GM21390 (cell line): ENCODE measurements around the gene XKR7.
A peak's percentile ranks its signal among the peaks of the same experiment; 100 is the strongest.
"Not testable (repeated sequence)": the region's sequence is repeated elsewhere in the genome, so short reads cannot be mapped to it uniquely, and the experiment has no call there.

ENCODE experiments used
- ATAC-seq: cut with Tn5 transposase; IDR thresholded peaks from one replicate; pipeline ENCODE4 v1.9.1; 2021; ENCODE audit not compliant: unreplicated experiment

XKR7 gene, protein sequence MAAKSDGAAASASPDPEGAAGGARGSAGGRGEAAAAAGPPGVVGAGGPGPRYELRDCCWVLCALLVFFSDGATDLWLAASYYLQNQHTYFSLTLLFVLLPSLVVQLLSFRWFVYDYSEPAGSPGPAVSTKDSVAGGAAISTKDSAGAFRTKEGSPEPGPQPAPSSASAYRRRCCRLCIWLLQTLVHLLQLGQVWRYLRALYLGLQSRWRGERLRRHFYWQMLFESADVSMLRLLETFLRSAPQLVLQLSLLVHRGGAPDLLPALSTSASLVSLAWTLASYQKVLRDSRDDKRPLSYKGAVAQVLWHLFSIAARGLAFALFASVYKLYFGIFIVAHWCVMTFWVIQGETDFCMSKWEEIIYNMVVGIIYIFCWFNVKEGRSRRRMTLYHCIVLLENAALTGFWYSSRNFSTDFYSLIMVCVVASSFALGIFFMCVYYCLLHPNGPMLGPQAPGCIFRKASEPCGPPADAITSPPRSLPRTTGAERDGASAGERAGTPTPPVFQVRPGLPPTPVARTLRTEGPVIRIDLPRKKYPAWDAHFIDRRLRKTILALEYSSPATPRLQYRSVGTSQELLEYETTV

GRCh38 chr20:31967830-31968249 lies at the start of gene XKR7:
Gene XKR7 (plus strand): TSS chr20:31968151. CDS start chr20:31968176, 25 bp downstream.
- ATAC-seq, result no peak

DNA sequence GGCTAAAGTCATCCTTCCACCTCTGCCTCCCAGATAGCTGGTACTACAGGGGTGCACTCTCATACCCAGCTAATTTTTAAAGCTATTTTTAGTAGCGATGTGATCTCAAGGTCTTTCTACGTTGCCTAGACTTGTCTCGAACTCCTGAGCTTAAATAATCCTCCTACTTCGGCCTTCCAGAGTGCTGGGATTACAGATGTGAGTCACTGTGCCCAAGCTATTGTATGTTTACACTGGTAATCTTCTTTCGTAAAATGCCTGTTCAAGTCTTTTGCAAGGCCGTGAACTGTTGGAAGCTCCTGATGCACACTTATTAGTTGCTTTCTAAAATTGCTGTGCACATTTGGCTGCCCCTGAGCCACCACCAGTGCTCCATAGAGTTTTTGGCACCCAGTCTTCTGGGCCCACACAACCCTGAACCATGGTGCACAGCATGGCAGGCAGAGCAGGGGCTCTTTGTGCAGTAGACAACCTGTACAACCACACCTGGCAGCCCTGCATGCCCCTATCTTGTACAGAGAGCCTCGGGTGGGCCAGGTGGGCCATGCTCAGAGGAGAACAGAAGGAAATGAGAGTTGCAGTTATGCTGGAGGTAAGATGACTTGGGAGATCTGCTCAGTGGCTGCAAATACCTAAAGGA lies 49.4 kb upstream of the XKR7 start:
- ATAC-seq, result no peak

DNA sequence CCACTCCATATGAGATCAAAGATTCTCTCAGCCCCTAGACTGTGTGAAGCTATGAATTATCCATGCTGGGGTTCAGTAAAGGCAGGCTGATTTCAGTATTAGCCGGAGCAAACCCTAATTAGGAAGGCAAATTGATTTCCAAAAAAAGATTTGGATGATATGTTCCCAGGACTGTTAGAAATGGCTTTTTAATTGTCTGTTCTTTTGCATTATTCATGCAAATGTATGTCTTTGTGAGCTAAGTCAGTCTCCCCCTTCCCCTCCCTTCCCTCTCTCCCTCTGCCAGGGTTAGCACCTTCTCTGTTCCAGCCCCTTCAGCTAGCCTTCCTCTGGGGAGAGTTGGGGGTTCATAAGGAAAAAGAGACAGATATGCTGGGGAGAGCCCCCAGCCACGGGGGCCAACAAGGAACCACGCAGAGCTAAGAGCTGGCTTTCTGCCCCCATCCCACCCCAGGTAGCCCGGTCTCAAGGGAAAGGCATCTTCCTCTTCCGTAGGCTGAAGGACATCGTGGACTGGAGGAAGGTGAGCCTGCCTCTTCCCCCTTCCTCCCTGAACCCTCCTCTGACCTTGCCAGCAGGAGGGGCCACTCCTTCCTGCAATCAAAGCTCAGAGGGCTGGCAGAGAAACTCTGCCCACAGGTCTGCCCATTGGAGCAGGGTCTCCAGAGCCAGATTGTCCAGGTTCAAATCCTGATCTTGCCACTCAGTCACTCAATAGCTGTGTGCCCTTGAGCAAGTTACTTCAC lies 48.4 kb upstream of the XKR7 start:
- ATAC-seq, result no peak

DNA sequence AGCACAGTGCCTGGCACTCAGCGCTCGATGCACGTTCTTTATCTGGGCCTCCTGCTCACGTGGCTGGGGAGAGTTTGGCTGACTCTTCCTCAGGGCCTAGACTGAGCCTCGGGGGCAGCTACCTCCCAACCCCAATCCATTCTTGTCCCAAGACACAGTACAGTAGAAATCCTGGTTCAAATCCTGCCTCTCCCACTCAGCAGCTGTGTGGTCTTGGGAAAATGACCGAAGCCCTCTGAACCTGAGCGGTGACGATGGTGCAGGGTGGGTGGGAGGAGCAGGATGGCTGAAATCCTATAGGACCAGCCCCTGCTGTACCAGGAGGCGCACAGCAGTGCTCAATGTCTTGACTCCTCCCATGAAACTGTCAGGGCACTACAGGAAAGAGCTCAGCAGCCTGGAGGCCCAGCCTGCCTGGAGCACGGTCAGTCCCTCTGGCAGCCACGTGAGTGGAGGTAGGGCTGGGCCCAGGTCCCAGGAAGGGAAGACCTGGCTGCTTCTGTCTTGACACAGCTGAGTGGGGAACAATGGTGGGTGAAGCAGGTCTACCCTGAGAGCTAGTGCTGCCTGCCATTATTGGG lies 47.6 kb upstream of the XKR7 start:
- ATAC-seq, result no peak

DNA sequence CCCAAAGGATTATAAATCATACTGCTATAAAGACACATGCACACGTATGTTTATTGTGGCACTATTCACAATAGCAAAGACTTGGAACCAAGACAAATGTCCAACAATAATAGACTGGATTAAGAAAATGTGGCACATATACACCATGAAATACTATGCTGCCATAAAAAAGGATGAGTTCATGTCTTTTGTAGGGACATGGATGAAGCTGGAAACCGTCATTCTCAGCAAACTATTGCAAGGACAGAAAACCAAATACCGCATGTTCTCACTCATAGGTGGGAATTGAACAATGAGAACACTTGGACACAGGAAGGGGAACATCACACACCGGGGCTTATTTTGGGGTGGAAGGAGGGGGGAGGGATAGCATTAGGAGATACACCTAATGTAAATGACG lies 46.5 kb upstream of the XKR7 start:
- ATAC-seq, result not testable (repeated sequence)

GRCh38 chr20:31922181-31922580 lies 45.8 kb upstream of the XKR7 start:
- ATAC-seq, result no peak

DNA sequence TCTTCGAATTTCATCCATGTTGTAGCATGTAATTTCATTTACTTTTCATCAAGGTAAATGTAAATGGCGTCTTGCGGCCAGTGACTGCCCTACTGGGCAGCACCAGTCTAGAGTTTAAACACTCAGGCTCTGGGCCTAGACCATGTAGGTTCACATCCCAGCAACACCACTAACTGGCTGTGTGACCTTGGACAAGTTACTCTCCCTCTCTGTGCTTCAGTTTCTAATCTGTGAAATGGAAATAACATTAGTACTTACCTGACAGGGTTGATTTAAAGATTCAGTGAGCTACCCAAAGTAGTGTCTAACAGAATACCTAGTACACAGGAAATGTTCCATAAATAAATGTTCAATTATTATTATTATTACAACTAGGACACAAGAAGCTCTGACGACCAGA lies 45.4 kb upstream of the XKR7 start:
- ATAC-seq, result no peak

DNA sequence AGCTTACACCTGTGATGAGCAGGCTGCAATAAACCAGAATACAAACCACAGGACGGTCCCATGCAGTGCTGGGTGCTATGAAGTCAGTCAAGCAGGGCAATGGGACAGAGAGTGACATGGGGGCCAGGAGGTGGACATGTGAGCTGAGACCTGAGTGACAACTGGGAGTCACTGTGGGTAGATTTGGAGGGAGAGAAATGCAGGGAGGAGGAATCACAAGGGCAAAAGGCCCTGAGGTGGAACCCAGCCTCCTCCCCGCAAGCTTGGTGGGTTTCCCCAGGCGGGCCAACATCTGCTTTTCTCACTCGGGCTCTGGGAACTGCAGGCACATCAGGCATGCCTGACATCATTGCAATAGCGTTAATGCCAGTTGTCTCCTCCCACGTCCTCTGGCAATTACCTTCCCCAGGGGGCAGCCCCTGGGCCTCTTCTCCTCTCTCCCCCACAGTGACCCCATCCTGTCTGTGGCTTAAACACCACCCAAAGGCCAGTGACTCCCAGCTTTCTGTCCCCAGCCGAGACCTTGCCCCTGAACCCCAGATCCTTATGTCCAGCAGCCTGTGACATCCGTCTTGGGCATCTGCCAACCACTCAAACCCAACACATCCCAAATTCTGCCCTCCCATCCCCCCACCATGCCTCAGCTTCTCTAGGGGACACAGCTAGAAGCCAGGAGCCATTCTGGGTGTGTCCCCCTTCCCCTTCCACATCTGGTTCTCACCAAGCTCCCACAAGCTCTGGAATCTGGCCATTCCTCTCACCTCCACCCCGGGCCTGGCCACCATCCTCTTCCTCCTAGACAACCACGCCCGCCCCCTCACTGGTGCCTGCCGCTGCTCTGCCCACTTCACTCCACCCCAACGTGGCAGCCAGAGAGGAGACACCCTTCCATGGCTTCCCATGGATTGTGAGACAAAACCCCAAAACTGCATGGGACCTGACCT lies 44.3 kb upstream of the XKR7 start:
- ATAC-seq, result peak; percentile 61

GRCh38 chr20:31924561-31924960 lies 43.4 kb upstream of the XKR7 start:
- no peak for ATAC-seq

DNA sequence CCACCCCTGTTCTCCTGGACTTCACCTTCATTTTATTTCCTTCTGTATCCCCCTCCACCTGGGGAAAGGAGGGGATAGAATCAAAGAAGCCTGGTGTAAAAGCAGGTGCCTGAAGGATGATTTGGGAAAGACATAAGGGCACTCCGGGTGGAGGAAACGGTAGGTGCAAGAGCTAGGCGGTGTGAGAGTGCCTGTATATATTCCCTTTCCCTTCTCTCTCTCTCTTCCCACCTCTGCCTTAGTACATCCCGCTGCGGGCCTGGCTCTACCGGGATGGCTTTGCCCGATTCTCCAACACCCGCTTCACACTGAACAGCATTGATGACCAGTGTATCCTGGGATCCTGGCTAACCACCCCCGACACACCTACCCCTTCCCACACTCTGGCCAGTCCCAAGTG lies 42.3 kb upstream of the XKR7 start:
- ATAC-seq, result no peak

- ATAC-seq, result no peak
These were observed 41.5 kb upstream of the XKR7 start for GRCh38 chr20:31926493-31926892.

DNA sequence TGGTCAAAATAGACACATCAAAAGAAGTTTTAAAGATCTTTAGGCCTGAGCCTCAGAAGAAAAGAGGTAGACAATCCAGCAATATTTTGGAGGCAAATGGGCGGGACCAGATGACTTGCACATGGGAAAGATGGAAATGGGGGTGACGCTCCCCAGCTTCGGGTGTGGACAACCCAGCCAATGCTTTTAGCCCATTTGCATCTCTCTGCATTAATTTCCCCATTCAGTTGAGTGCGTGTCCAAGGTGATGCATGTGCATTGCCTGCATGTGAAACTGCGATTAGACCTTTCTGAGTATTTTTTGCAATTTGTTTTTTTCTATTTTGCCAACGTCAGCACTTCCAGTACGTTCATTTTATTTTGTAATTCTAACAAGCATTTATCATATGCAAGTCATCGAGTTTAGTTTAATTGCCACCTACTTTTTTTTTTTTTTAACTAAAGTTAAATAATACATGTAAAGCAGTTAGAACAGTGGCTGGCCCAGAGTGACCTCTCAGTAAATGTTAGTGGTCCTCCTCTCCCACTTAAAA lies 40.3 kb upstream of the XKR7 start:
- no peak for ATAC-seq

DNA sequence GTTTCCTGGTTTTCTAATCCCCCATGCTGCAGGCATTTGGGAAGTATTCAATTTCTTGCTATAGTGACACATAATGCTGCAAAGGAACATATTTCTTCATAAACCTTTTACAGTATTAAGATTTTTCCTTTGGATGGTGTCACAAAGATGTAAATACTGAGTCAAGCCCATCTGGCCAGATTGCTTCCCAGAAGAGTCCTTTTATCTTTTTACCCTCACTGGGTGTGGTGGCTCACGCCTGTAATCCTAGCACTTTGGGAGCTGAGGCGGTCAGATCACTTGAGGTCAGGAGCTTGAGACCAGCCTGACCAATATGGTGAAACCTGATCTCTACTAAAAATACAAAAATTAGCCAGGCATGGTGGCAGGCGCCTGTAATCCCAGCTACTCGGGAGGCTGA lies 38.3 kb upstream of the XKR7 start:
- not testable (repeated sequence) for ATAC-seq

DNA sequence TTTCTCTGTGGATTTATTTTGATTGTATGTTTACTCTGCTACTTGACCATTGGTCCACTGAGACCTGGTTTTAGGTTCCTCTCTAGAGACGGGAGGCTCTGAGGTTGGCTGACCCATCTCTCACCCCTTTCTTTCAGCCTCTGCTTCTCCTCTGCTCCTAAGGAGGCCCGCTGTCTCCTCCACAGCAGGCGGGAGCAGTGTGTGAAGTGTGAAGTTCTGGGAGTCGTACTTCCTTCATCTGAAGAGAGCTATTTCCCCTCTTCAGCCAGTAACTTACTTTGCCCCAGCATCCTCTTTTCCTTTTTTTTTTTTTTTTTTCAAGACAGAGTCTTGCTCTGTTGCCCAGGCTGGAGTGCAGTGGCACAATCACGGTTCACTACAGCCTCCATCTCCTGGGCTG lies 37.2 kb upstream of the XKR7 start:
- no peak for ATAC-seq

GRCh38 chr20:31933698-31934097 lies 34.3 kb upstream of the XKR7 start:
- no peak for ATAC-seq

DNA sequence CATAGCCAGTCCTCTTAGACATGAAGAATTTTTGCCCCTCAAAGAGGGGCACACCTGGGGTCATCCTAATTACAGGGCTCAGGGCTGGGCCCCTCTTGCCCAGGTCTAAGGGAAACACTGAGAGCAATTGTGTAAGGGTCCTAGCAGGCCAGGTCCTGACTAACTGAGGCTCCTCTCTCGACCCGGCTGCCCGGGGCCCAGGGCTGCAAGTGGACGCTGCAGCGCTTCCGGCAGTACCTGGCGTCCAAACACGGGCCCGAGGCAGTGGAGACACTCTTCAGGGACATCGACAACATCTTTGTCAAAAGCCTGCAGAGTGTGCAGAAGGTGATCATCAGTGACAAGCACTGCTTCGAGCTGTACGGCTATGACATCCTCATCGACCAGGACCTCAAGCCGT lies 33.5 kb upstream of the XKR7 start:
- no peak for ATAC-seq

DNA sequence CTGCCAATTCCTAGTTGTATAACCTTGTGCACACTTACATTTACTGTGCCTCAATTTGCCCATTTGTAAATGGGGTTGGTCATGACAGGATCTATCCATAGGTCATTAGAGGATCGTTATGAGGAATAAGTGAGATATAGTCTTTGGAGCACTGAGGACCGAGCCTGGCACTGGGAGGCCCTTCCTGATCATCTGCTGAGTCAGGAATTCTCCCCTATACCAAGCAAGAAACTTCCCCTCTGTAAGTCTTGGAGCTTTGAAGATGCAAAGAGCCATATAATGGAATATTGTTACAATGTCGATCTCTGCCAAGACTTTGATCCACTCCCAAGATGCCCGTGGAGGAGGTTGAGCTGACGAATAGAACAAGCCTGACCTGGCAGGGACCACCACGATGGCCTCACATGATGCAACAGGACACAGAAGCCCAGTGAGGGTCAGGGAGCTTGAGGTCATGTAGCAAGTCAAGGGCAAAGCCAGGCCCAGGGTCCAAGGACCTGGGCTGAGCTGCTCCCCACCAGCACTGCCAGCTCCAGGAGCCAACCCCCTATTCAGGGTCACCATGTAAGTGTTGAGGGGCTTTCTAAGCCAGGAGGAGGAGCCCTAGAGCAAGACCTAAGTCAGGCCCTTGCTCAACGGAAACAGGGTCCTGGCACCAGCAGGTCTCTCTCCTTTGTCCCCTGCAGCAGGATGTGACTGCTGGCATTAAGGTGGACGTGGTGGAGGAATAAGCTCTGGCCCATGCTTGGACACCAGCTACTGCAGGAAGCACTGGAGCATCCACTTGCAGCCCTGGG lies 32.8 kb upstream of the XKR7 start:
- ATAC-seq, result no peak

DNA sequence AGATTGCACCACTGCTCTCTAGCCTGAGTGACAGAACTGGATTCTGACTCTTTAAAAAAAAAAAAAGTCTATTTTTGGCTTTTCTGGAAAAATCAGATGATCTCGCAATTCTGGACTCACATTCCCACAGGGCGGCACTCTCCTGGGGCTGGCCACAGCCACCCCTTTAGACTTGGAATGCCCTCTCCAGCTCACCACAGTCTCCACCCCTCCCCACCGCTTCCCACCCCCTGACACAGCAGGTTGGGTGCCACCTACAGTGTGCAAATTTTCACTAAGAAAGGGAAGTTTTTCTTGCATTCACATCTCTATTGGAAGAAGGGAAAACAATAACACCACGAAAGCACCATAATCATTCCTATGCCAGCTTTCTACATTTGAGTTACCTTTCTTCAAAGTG lies 31.5 kb upstream of the XKR7 start:
- no peak for ATAC-seq

DNA sequence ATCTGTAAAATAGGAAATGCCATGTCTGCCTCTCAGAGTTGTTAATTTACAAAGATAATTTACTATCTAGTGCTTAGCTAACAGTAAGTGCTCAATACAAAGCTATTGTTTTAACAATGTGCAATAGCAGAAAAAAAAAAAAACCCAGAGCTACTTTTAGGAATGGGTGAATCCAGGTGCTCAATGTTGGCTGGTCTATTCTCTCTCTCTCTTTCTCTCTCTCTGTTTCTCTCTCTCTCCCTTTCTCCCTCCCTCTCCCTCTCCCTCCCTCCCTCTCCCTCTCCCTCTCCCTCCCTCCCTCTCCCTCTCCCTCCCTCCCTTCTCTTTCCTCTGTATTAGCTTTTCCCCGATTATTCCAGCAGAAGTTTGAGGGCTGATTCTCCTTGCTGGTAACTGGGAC lies 30.1 kb upstream of the XKR7 start:
- no peak for ATAC-seq
